Calu3 (cell line): ENCODE measurements around the gene ANAPC13. TPM values are rescaled to one million over a fixed set of nuclear protein-coding genes. Genes with fewer than 3 reads are reported as not detected.

Experiments
- BruUV-seq: library from RNA; stranded (reverse); fragments of 400-500 nt; replicated peaks from 2 replicates; lab custom pipeline; 2021; lab: Mats Ljungman, UMichigan
- CTCF ChIA-PET: fragments of 300-600 bp; sonication (Branson Sonifier 250); formaldehyde crosslinking; loops from one replicate; lab custom pipeline; 2022; ENCODE audit warnings: antibody characterized with exemption; lab: Charles Lee
- DNase-seq: peaks from one replicate; pipeline ENCODE4 v3.0.0; 2022
- H3K27ac Mint-ChIP-seq: one replicate; pipeline ENCODE4 v1.8.0; 2022; ENCODE audit warnings: mixed read lengths; ENCODE audit not compliant: unreplicated experiment
- H3K27me3 Mint-ChIP-seq: one replicate; pipeline ENCODE4 v1.8.0; 2022; ENCODE audit warnings: mixed read lengths; ENCODE audit not compliant: unreplicated experiment
- H3K36me3 Mint-ChIP-seq: one replicate; pipeline ENCODE4 v1.8.0; 2022; ENCODE audit warnings: mild to moderate bottlenecking, moderate library complexity, mixed read lengths; ENCODE audit not compliant: insufficient read depth, unreplicated experiment
- H3K4me1 Mint-ChIP-seq: one replicate; pipeline ENCODE4 v1.8.0; 2022; ENCODE audit warnings: mild to moderate bottlenecking, low read depth, mixed read lengths; ENCODE audit not compliant: unreplicated experiment
- H3K4me3 Mint-ChIP-seq: one replicate; pipeline ENCODE4 v1.8.0; 2022; ENCODE audit warnings: mild to moderate bottlenecking, low read depth, moderate library complexity, mixed read lengths; ENCODE audit not compliant: unreplicated experiment
- H3K9me3 Mint-ChIP-seq: one replicate; pipeline ENCODE4 v1.8.0; 2022; ENCODE audit warnings: low read depth, mixed read lengths; ENCODE audit not compliant: unreplicated experiment
- intact Hi-C: fragments of 100-400 bp; cut with micrococcal nuclease; formaldehyde crosslinking; loops from one replicate; pipeline ENCODE4 v1.10.0; 2022; ENCODE audit not compliant: unreplicated experiment
- total RNA-seq: library from RNA; stranded (reverse); gene quantifications from 2 replicates; pipeline ENCODE4 v1.2.3, GENCODE V29; 2022
- TF ChIP-seq, protein P1 (sequence below): fragments of 200-600 bp; IDR thresholded peaks from one replicate; pipeline ENCODE4 v1.8.0; 2022; ENCODE audit warnings: antibody characterized with exemption; ENCODE audit not compliant: unreplicated experiment

ANAPC13 gene
- total RNA-seq, 1 experiment from 2014 or later, result 49.2 TPM

DNA sequence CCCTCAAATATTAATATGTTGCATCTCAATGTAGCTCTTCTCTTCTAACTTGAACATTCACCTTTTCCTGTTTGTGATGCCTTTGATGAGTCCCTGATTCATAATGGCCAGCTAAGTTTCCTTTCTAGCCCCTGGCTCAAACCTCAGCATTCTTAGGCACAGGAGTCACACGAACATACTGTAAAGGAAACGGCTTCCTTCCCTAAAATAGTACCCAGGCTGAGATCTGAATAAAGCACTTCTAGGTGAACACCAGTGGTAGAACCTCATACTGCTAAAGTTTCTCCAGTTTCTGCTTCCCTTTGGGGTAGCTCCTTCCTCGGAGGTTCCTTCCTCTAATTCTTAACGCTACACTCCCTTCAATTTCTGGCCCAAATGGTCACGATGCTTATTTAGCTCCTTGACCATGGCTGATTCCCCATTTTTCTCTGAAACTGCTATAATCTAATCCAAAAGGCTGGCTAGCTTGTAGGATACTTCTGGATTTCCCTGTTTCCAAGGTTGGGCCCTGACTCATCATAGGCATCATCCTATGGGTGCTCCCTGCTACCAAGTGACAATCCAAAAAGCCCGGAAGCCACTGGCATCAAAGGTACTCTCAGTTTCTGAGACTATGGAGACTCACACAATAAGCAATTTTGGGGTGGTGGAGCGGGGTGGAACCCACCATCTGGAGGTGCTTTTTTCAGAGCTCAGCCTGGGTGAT, 2.4 kb downstream of the ANAPC13 start:
- H3K27me3 Mint-ChIP-seq, result no peaks in the 10 kb centered on the region
- peaks cover 39% of the 10 kb centered on the region for H3K36me3 Mint-ChIP-seq
- peaks cover 34% of the 10 kb centered on the region for H3K4me1 Mint-ChIP-seq
- DNase-seq, result no peak
- intact Hi-C loops, result no loop called here
- H3K9me3 Mint-ChIP-seq, result no peaks in the 10 kb centered on the region
- no TSS peak for BruUV-seq
- CTCF ChIA-PET, result interaction anchor here (0.6 to 1.3 kb wide), 2 partner anchors 10 to 11 kb away, joined by 3 to 5 read pairs; no protein-coding TSS in a partner anchor
- H3K4me3 Mint-ChIP-seq, result no peak overlapping the region
- TF ChIP-seq, protein P1, sequence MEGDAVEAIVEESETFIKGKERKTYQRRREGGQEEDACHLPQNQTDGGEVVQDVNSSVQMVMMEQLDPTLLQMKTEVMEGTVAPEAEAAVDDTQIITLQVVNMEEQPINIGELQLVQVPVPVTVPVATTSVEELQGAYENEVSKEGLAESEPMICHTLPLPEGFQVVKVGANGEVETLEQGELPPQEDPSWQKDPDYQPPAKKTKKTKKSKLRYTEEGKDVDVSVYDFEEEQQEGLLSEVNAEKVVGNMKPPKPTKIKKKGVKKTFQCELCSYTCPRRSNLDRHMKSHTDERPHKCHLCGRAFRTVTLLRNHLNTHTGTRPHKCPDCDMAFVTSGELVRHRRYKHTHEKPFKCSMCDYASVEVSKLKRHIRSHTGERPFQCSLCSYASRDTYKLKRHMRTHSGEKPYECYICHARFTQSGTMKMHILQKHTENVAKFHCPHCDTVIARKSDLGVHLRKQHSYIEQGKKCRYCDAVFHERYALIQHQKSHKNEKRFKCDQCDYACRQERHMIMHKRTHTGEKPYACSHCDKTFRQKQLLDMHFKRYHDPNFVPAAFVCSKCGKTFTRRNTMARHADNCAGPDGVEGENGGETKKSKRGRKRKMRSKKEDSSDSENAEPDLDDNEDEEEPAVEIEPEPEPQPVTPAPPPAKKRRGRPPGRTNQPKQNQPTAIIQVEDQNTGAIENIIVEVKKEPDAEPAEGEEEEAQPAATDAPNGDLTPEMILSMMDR, result no peak
- H3K27ac Mint-ChIP-seq, result peak overlapping the region; percentile 41

DNA sequence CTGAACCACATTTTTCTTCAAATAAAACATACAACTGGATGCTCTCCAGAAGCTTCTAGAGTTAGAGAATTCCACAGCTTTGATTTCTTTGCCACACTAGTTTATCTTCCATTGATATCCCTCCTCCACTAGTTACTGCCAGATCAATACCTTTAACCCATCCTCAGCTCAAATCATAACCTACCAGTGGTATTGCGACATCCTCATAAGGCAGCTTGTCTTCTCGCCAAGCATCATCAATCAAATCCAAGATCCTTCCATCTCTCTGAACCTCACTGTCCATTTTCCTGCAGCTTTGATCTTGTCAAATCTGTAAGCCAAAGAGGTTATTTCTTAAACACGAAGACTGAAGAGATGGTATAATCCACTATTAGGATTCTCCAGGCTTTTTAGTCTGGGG, 3.2 kb downstream of the ANAPC13 start:
- no TSS peak for BruUV-seq
- Mint-ChIP-seq H3K9me3 (no peaks in the 10 kb centered on the region), H3K4me1 (peaks cover 27% of the 10 kb centered on the region), H3K4me3 (no peak overlapping the region), H3K27me3 (no peaks in the 10 kb centered on the region), H3K36me3 (peaks cover 36% of the 10 kb centered on the region), H3K27ac (no peak overlapping the region)
- no peak for DNase-seq
- intact Hi-C loops, result no loop called here
- TF ChIP-seq, protein P1, result no peak
- CTCF ChIA-PET, result interaction anchor here (1.3 kb wide), 1 partner anchor 9 kb away, joined by 5 read pairs; no protein-coding TSS in a partner anchor

DNA sequence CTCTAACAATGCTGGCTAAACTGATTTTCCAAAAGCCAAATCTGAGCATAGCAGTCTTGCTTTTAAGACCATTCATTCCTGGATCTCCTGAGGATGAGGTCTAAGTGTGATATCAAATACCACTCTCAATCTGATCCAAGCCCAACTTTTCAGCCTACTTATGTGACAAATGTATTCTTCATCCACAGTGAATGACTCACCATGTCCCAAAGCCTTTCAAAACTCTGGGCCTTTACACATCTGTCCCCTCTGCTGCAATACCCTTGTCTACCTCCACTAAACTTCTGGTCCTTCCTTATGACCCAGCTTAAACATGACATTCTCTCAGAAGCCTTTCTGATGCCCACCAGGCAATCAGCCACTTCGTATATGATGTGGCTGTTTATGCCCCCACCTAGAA, 4.6 kb downstream of the ANAPC13 start:
- Mint-ChIP-seq H3K4me3 (no peak overlapping the region), H3K9me3 (no peaks in the 10 kb centered on the region), H3K27ac (no peak overlapping the region), H3K36me3 (peaks cover 25% of the 10 kb centered on the region), H3K27me3 (no peaks in the 10 kb centered on the region), H3K4me1 (peaks cover 22% of the 10 kb centered on the region)
- no peak for DNase-seq
- CTCF ChIA-PET, result interaction anchor here (0.5 kb wide), 1 partner anchor 21 kb away, joined by 5 read pairs; no protein-coding TSS in a partner anchor
- no TSS peak for BruUV-seq
- TF ChIP-seq, protein P1, result no peak
- intact Hi-C loops, result no loop called here

DNA sequence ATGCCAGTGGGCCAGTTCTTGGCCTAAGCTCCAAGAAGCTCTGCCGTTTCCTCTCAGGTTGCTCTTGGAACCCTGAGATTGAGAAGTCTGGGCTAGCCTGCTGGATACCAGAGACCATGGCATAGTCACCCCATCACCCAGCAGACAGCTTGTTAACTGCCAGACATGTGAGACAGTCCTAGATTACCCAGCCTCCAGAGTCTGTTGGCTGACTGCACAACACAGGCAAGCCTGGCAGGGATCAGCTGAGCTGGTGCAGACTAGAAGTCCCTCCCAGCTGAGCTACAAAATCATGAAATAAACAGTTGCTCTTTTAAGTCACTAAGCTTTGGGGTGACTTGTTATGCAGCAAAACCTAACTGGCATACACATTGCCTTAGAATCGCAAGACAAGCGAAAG, 5.2 kb downstream of the ANAPC13 start:
- TF ChIP-seq, protein P1, result no peak
- peaks cover 22% of the 10 kb centered on the region for H3K4me1 Mint-ChIP-seq
- intact Hi-C loops, result no loop called here
- H3K9me3 Mint-ChIP-seq, result no peaks in the 10 kb centered on the region
- no peak overlapping the region for H3K27ac Mint-ChIP-seq
- H3K27me3 Mint-ChIP-seq, result no peaks in the 10 kb centered on the region
- H3K4me3 Mint-ChIP-seq, result no peak overlapping the region
- DNase-seq, result no peak
- H3K36me3 Mint-ChIP-seq, result peaks cover 19% of the 10 kb centered on the region
- CTCF ChIA-PET, result interaction anchor here (0.8 kb wide), 2 partner anchors 167 to 268 kb away, joined by 3 read pairs; no protein-coding TSS in a partner anchor
- no TSS peak for BruUV-seq
